ENCODE results near the gene PLA2G10.

GRCh38 chr16:14676633-14677032, 17.5 kb downstream of the PLA2G10 start:
- no peak for TF ChIP-seq POLR2A (IDR thresholded peaks at IDR 0.05)
- no peak for TF ChIP-seq CTCF (IDR thresholded peaks at IDR 0.05)

Data from testis (tissue), 2 donors.